GM21423 (cell line): ENCODE measurements around the gene SP110.
"Not testable (repeated sequence)": the region's sequence is repeated elsewhere in the genome, so short reads cannot be mapped to it uniquely, and the experiment has no call there.

Experiments
- ATAC-seq: cut with Tn5 transposase; IDR thresholded peaks from one replicate; pipeline ENCODE4 v1.9.1; 2021; ENCODE audit warnings: mild to moderate bottlenecking, moderate library complexity; ENCODE audit not compliant: unreplicated experiment

Gene SP110

GRCh38 chr2:230225486-230225885 lies 5.7 kb upstream of the SP110 start, which contains the start of gene SP140:
TSS of gene SP140 (plus strand) at chr2:230225736. CDS start at chr2:230225845, 109 bp downstream.
- peak; percentile 70 for ATAC-seq

- ATAC-seq, result no peak
Observed at GRCh38 chr2:230224458-230224857, 4.7 kb upstream of the SP110 start.

- ATAC-seq, result not testable (repeated sequence)
Observed at GRCh38 chr2:230222829-230223228, 3.0 kb upstream of the SP110 start.

GRCh38 chr2:230221493-230221892 lies 1.7 kb upstream of the SP110 start:
- ATAC-seq, result no peak

- no peak for ATAC-seq
Observed at GRCh38 chr2:230220347-230220969, 674 bp upstream of the SP110 start.

- no peak for ATAC-seq
Observed at GRCh38 chr2:230218421-230218820, 1.4 kb downstream of the SP110 start.

GRCh38 chr2:230217424-230217823 lies 2.4 kb downstream of the SP110 start:
- no peak for ATAC-seq

GRCh38 chr2:230216489-230216888 lies 3.3 kb downstream of the SP110 start:
- ATAC-seq, result no peak

- ATAC-seq, result peak; percentile 47
Observed at GRCh38 chr2:230209422-230210051, 10.2 kb downstream of the SP110 start.

- no peak for ATAC-seq
Observed at GRCh38 chr2:230208576-230208975, 11.2 kb downstream of the SP110 start.

GRCh38 chr2:230205721-230206120 lies 14.1 kb downstream of the SP110 start:
- no peak for ATAC-seq

- ATAC-seq, result peak; percentile 57
Observed at GRCh38 chr2:230205034-230205433, 14.8 kb downstream of the SP110 start.

- ATAC-seq, result peak; percentile 30
Observed at GRCh38 chr2:230203110-230203676, 16.6 kb downstream of the SP110 start.

GRCh38 chr2:230202430-230203109 lies 17.2 kb downstream of the SP110 start:
- ATAC-seq, result peak; percentile 38

- ATAC-seq, result no peak
Observed at GRCh38 chr2:230184727-230185578, 34.8 kb downstream of the SP110 start.

- ATAC-seq, result no peak
Observed at GRCh38 chr2:230181195-230181594, 38.6 kb downstream of the SP110 start.

GRCh38 chr2:230179907-230180306 lies 39.9 kb downstream of the SP110 start:
- ATAC-seq, result no peak

GRCh38 chr2:230178546-230179485 lies 41.0 kb downstream of the SP110 start:
- ATAC-seq, result no peak

GRCh38 chr2:230176996-230177395 lies 42.8 kb downstream of the SP110 start:
- ATAC-seq, result no peak

GRCh38 chr2:230174466-230174865 lies 45.3 kb downstream of the SP110 start:
- ATAC-seq, result no peak
